GM18519 (cell line): ENCODE data around the gene TXNDC9.
A peak's percentile ranks its signal among the peaks of the same experiment; 100 is the strongest.
"Not testable (repeated sequence)": the region's sequence is repeated elsewhere in the genome, so short reads cannot be mapped to it uniquely, and the experiment has no call there.

Source experiments
- ATAC-seq: cut with Tn5 transposase; IDR thresholded peaks from one replicate; pipeline ENCODE4 v1.9.1; 2021; ENCODE audit warnings: mild to moderate bottlenecking, moderate library complexity; ENCODE audit not compliant: unreplicated experiment, low FRiP score

The TXNDC9 gene, protein sequence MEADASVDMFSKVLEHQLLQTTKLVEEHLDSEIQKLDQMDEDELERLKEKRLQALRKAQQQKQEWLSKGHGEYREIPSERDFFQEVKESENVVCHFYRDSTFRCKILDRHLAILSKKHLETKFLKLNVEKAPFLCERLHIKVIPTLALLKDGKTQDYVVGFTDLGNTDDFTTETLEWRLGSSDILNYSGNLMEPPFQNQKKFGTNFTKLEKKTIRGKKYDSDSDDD

DNA sequence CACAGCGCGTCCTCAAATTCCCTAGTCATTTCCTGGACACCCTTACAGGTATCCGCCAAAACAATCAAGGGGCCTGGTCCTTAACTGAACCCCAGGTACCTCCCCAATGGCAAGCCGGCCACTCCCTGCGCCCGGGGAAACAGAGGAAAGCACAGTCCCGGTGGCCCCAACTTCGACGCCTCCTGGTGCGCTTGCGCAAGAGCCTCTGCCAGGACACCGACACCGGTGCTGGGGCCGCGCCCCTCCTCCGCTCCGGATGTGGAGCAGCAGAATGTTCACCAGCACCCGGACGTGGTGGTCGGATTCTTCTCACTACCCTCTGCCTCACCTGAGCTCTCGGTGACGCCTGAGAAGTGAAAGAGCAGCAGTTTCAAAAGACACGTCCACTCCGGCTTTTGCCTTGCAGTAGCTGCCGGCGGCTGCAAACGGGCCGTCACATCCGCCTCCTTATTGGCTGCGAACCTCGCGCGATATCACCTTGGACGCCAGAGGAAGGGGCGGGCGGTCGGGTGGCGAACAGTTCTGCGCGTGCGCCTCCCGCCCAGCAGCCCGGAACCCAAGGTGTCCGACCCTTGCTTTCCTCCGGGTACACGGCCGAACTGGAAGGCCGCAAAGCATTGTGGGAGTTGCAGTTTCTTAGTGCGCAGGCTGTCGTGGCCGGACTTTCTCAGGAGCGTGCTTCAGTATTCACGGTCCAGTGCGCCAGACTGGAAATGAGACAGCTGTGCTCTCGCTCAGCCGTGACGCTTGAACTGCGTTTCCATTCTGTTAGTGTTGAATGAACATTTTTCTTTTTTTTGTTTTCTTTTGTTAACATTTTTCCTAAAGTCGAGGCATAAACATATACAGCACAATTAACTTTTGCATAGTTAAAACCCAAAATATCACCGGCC, at the start of gene TXNDC9:
Gene TXNDC9, minus strand, starts transcription at position 423 of the 893 bp plus-strand sequence. CDS start 3,123 bp downstream, outside the sequence.
- ATAC-seq = peak; percentile 54

DNA sequence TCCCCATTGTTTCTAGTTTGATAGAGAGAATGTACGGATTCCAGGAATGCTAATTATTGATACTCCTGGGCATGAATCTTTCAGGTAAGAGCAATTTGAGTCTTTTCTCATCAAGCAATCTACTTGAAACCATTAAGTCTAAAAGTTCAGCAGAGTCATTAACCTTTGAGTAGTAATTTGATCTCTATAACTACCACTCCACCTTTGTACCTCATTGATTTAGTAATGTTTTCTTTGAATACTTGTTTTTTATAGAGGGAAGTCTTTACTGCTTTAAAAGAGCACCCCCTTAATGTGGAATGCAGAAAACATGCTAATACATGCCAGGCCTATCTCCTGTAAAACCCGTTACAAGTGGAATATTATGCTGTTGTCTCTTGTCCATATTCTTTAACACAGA, 46.0 kb upstream of the TXNDC9 start:
- no peak for ATAC-seq

DNA sequence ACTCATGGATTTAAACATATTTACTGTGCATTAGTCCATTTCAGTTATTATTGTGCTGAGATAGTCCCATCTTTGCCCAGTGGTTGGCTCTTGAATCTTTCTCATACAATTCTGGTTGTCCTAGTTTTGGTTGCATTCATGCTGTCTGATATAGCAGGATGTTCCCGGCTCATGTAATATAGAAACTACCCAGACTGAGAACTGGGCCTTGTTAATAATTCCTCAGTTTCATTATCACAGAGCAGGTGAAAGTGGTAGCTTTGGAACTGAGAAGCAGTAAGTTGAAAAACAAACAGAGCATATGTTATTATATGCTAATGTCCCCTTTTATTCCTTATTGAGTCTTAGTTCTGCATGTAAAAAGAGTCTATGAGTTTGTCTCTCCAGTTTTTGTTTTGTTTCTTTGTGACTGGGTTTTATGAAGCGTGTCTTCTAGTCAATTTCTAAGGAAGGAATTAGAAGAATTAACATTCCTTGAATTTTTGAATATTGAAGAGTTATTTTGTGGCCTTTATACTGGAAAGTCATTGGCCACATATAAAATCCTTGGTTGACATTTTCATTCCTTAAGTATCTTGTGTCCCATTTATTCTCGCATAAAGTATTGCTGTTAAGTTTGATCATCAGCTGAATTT, 44.4 kb upstream of the TXNDC9 start:
- ATAC-seq = no peak

DNA sequence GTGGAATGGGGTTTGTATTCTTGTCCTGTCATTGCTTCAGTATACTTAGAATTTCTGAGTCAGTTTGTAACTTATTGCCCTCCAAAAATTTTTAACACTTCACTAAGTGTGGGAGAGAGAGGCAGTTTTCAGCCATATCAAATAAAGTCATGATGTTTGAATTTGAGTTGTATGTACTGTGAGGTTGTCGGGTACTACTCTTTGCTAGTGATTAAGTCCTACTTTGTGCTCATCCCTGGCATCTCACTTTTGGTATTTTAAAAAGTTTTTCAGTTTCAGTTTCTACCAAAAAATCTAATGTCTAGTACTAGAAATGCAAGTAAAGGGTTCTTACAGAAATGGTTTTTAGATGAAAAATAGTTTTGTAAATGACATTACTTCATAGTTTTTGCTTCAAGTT, 41.7 kb upstream of the TXNDC9 start:
- no peak for ATAC-seq

DNA sequence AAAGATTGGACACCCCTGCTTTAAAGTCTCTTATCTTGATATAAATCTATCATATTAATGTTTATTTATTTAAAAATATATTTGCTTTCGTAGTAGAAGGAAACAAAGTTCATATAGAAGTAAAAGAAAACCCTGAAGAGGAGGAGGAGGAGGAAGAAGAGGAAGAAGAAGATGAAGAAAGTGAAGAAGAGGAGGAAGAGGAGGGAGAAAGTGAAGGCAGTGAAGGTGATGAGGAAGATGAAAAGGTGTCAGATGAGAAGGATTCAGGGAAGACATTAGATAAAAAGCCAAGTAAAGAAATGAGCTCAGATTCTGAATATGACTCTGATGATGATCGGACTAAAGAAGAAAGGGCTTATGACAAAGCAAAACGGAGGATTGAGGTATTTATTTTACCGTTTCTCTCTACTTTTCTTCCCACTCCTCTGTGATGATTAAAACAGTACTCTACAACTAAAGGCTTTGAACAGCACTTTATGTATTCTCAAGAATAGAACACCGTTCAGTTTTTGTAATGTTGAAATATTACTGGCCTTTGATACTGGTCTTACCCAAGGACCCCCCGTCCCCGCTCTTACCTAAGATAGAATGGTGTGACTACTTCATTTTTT, 40.2 kb upstream of the TXNDC9 start:
- ATAC-seq = no peak

DNA sequence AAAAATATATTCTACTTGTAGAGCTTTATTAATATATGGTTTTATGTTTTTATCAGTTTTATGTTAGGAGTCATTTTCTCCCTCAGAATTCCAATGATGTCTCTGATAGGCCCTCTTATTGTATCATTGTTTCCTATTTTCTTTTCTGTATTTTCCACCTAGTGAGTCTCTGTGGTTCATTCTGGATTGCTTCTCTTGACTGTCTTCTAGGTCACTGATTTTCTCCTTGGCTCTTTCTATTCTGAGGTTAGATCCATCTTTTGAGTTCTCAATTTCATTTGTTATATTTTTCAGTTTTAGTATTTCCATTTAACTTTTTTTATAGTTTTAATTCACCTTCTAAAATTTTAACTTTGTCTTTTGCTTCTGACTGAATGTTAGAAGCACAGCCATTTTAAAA, 38.6 kb upstream of the TXNDC9 start:
- no peak for ATAC-seq

DNA sequence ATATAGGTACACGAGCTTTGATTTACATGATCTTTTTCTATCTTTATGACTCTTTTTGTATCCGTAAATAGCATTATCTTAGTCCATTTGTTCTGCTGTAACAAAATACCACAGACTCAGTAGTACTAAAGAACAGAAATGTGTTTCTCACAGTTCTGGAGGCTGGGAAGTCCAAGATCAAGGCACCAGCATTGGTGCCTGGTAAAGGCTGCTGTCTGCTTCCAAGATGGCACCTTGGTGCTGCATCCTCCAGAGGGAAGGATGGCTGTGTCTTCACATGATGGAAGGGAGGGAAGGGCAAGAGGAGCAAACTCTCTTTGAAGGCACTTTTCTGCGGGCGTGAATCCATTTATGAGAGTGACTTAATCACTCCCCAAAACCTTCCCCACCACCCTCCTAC, 37.0 kb upstream of the TXNDC9 start:
- ATAC-seq = no peak

- not testable (repeated sequence) for ATAC-seq
Observed at GRCh38 chr2:99368854-99369253, 32.7 kb upstream of the TXNDC9 start.

DNA sequence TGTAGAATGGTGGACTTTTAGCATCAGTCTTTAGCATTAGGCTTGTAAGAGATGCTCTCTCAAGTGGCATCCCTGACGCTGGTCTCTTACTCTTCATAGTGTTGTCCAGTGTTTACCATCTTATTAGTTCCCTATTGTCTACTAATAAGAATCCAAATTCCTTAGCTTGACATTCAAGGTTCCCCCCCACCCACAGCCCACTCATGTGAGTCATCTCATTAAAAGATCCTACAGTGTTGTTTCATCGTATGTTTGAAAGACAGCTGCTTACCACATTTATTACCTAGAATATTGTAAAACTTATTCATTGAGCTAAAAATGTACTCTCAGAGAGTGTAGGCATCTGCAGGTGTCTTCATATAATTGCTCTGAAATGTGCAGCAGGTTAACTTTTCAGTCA, 29.5 kb upstream of the TXNDC9 start:
- no peak for ATAC-seq

DNA sequence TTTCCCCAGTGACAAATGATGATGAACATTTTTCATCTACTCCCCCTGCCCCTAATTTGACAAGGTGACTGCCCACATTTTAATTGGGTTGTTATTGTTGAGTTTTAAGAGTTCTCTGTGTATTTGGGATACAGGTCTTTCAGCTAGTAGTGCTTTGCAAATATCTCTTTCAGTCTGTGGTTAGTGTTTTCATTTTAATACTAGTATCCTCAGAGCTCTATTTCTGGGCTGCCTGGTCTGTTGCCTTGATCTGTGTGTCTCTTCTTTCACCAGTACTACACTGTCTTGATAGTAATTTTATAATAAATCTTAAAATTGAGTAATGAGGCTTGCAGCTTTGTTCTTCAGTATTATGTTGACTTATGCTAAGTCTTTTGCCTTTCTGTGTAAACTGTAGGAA, 20.7 kb upstream of the TXNDC9 start:
- ATAC-seq = no peak

GRCh38 chr2:99354825-99355224, 18.7 kb upstream of the TXNDC9 start:
- not testable (repeated sequence) for ATAC-seq

DNA sequence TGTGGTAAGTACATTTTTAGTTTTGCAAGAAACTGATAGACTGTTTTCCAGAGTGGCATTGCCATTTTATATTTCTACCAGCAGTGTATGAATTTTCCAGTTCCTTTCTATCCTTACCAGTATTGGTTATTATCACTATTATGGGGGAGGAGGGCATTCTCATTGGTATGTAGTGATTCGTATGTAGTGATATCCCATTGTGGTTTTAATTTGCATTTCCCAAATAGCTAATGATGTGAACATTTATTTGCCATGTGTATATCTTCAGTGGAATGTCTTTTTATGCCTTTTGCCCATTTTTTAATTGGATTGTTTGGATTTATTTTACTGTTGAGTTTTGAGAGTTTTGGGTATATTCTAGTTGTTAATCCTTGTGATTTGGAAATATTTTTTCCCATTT, 17.9 kb upstream of the TXNDC9 start:
- no peak for ATAC-seq

GRCh38 chr2:99350194-99350593, 14.1 kb upstream of the TXNDC9 start:
- no peak for ATAC-seq

DNA sequence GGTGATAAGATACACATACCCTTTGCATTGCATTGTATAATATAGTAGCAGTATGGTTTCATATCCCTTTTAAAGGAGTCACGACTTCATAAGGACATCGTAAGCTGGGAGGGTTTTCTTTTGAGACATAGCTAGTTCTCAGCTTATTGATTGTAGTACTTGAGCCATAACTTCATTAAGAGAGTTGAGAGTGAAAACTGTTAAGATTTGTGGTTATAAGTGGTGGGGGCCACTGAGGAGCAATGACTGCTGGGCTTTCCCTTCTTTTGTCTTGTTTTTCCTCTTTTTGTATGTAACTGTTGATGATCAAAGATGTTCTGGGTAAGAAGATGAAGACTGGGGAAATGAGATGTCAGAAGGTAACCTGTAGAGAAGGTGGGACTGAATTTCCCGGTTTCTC, 12.0 kb upstream of the TXNDC9 start:
- ATAC-seq = no peak

DNA sequence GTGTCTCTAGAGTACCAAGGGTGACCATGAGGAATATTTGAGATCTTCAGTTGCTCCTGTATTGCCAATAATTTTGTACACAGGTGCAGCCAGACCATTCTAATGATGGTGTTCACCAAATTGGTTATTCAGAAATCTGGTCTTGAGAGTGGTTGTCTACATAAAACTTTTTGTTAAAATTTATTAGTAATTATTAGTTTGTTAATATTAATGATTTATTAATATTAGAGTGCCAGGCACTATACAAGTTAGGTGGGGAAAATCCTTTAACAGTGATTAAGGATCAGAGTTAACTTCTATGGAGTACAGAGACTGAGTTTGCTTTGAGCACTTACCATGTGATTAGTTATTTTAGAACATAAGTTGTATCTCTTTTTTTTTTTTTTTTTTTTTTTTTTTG, 10.1 kb upstream of the TXNDC9 start:
- no peak for ATAC-seq

GRCh38 chr2:99345446-99345845, 9.3 kb upstream of the TXNDC9 start:
- ATAC-seq = not testable (repeated sequence)

GRCh38 chr2:99342536-99342935, 6.4 kb upstream of the TXNDC9 start:
- no peak for ATAC-seq

- no peak for ATAC-seq
Observed at GRCh38 chr2:99340669-99341236, 4.6 kb upstream of the TXNDC9 start.

DNA sequence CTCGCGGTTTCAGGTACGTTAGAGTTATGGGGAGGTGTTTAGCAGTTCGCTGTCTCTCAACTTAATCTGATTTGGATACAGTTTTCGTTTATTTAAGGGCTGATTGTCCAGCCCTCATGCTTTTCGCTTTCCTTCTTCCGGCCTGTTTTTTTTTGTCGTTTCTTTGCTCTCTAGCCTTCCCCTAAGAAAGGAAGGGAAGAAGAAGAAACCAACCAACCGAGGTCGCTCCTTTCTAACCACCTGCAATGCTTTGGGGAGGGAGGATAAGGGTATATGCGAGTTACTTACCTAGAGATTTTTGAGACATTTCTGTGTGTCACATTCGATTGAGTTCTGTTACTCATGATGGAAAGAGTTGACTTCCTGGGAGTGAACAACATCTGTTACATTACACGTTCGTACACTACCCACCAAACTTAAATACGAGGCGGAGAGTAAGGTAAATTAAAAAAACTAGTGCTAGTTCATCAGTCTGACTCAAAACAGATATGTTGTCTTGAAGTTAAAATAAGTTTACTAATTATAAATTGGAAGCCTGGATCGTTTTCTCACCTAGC, 2.0 kb upstream of the TXNDC9 start:
- no peak for ATAC-seq
